ENCODE measurements around the gene RIPOR3.
"Not testable (repeated sequence)": the region's sequence is repeated elsewhere in the genome, so short reads cannot be mapped to it uniquely, and the experiment has no call there.

The RIPOR3 gene

DNA sequence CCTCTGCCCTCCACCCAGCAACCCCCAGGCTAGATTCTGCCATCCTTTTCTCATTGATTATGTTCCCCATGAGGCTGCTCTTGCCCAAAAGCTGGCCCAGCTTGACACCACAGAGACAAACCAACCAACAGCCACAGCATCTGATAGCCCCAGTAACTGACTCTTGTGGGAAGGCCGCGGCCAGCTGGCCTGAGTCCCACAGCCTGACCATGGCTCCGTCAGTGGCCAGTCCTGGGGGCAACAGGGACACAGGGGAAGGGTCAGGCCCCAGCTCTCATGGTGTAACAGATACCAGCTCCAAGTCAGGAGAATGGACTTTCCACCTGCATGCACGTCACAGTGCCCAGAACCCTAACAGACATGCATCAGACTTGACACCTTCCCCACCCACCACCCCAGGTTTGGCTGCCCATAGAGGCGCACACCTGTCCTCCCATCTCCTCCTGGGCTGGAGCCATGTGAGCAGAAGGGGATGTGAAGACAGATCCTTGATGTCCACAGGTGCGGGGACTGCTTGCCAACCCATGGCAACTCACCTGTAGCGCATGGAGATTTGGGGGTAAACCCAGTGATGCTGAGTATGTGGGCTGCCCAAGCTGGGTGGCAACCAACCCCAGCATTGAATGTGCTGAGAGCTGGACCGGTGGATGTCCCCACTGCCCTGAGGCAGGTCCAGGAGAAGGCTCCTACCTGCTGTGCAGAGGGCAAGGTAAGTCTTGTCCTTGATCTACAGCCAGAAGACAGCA lies 18.8 kb downstream of the RIPOR3 start:
- in situ Hi-C loops (cut with MboI; ENCODE audit: low pct_unique_long_range_greater_than_20kb, low sequenced_read_pairs, unreplicated experiment), result no loop called here
- DNase-seq (ENCODE audit: low spot score), result no peak
- TF ChIP-seq CTCF (IDR thresholded peaks at IDR 0.05; ENCODE audit: extremely low read depth, insufficient read depth, missing control alignments), result no peak

GRCh38 chr20:50671626-50672025 lies 19.7 kb downstream of the RIPOR3 start:
- in situ Hi-C loops (cut with MboI; ENCODE audit: low pct_unique_long_range_greater_than_20kb, low sequenced_read_pairs, unreplicated experiment), result no loop called here
- TF ChIP-seq CTCF (IDR thresholded peaks at IDR 0.05; ENCODE audit: extremely low read depth, insufficient read depth, missing control alignments), result no peak
- no peak for DNase-seq (ENCODE audit: low spot score)

DNA sequence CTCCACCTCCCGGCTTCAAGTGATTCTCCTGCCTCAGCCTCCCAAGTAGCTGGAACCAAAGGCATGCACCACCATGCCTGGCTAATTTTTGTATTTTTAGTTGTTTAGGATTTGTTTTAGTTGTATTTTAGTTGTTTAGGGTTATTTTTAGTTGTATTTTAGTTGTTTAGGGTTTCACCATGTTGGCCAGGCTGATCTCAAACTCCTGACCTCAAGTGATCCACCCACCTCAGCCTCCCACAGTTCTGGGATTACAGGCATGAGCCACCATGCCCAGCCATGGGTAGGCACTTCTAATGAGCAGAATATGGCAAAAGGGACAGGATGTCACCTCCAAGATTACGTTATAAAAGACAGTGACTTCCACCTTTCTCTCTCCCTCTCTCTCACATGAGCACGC lies 20.3 kb downstream of the RIPOR3 start:
- in situ Hi-C loops (cut with MboI; ENCODE audit: low pct_unique_long_range_greater_than_20kb, low sequenced_read_pairs, unreplicated experiment); DNase-seq (ENCODE audit: low spot score): not testable (repeated sequence)

- DNase-seq (ENCODE audit: low spot score), result no peak
- in situ Hi-C loops (cut with MboI; ENCODE audit: low pct_unique_long_range_greater_than_20kb, low sequenced_read_pairs, unreplicated experiment), result no loop called here
- TF ChIP-seq CTCF (IDR thresholded peaks at IDR 0.05; ENCODE audit: extremely low read depth, insufficient read depth, missing control alignments), result no peak
These were observed 21.0 kb downstream of the RIPOR3 start for GRCh38 chr20:50670126-50670862.

DNA sequence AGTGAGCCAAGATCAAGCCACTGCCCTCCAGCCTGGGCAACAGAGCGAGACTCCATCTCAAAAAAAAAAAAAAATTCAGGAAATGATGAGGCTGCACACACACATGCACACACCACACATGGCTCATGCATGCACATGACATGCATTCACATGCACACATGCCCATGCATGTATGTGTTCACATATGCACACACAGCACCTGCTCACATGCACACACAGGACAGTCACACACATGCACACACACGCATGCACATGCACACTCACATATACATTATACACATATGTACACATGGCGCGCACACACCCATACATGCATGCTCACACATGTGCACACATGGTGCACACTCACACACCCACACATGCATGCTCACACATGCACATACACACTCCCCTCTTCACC lies 22.5 kb downstream of the RIPOR3 start:
- no peak for DNase-seq (ENCODE audit: low spot score)
- TF ChIP-seq CTCF (IDR thresholded peaks at IDR 0.05; ENCODE audit: extremely low read depth, insufficient read depth, missing control alignments), result no peak
- in situ Hi-C loops (cut with MboI; ENCODE audit: low pct_unique_long_range_greater_than_20kb, low sequenced_read_pairs, unreplicated experiment), result no loop called here

DNA sequence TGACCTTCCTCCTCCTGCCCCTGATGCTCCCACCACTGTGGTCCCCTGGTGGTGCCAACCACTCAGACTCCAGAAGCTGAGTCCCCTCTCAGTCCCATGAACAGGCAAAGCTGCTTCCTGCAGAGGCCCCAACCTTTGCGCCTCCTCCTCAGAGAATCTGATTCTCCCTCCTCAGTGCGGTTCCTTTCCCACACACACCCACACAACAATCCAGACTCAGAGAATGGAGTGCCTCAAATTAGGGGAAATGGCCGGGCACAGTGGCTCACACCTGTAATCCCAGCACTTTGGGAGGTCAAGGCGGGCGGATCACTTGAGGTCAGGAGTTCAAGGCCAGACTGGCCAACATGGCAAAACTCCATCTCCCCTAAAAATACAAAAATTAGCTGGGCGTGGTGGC lies 23.0 kb downstream of the RIPOR3 start:
- no peak for TF ChIP-seq CTCF (IDR thresholded peaks at IDR 0.05; ENCODE audit: extremely low read depth, insufficient read depth, missing control alignments)
- no peak for DNase-seq (ENCODE audit: low spot score)
- in situ Hi-C loops (cut with MboI; ENCODE audit: low pct_unique_long_range_greater_than_20kb, low sequenced_read_pairs, unreplicated experiment), result no loop called here

DNA sequence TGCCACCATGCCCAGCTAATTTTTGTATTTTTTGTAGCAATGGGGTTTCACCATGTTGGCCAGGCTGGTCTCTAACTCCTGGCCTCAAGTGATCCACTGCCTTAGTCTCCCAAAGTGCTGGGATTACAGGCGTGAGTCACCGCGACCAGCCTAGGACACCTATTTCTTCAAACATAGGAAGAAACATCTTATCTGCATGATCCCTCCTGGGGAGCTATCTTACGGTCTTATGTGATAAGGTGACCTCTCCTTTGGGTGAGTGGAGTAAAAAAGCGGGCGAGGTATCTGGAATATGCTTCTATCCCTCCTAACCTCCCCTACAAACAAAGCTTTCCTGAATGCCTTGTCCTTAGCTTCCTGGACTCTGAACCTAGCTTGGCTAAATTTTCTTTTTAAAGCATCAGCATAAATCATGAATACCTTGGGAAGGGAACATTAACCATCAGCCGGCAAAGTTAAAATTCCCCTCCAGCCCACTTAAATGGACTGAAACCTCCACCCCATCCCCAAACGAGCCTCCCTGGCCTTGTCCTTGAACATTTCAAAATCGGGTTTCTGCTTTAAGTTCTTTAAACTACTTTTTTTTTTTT lies 24.5 kb downstream of the RIPOR3 start:
- DNase-seq (ENCODE audit: low spot score), result no peak
- no peak for TF ChIP-seq CTCF (IDR thresholded peaks at IDR 0.05; ENCODE audit: extremely low read depth, insufficient read depth, missing control alignments)
- in situ Hi-C loops (cut with MboI; ENCODE audit: low pct_unique_long_range_greater_than_20kb, low sequenced_read_pairs, unreplicated experiment), result no loop called here

Data from GM13977 (cell line).